ENCODE measurements around the gene KRTAP2-4.

- TF ChIP-seq CTCF (conservative IDR thresholded peaks at IDR 0.05; ENCODE audit: low read depth, low read length) (no peak), POLR2A (IDR thresholded peaks at IDR 0.05; ENCODE audit: low read depth, low read length) (no peak), RAD21 (IDR thresholded peaks at IDR 0.05; ENCODE audit: low read length) (no peak), MAZ (IDR thresholded peaks at IDR 0.05; ENCODE audit: borderline replicate concordance, low read depth, low read length) (no peak), MAFK (IDR thresholded peaks at IDR 0.05; ENCODE audit: low read depth, low read length) (no peak), ELK1 (IDR thresholded peaks at IDR 0.05; ENCODE audit: borderline replicate concordance, low read depth, low read length) (no peak), FOS (IDR thresholded peaks at IDR 0.05; ENCODE audit: low read depth, low read length) (no peak)
These were observed 6.9 kb downstream of the KRTAP2-4 start for GRCh38 chr17:41058741-41059140.

Measured in IMR-90 (cell line).